Neuronal stem cell (in vitro differentiated cells): ENCODE measurements around the gene CFL2.

Experiments used
- DNase-seq: peaks from one replicate; pipeline ENCODE4 v3.0.0-alpha.2; 2013; ENCODE audit warnings: low spot score
- H2AFZ ChIP-seq: one replicate; pipeline ENCODE4 v1.6.1; 2013; ENCODE audit warnings: mild to moderate bottlenecking, low read length, inconsistent platforms
- H2AK5ac ChIP-seq: 2 replicates; pipeline ENCODE4 v1.6.1; 2013; ENCODE audit warnings: low read depth, mild to moderate bottlenecking, inconsistent platforms, low read length, moderate library complexity, mixed read lengths
- H2BK120ac ChIP-seq: 2 replicates; pipeline ENCODE4 v1.6.1; 2013; ENCODE audit warnings: low read depth, mild to moderate bottlenecking, inconsistent platforms, low read length, moderate library complexity, mixed read lengths
- H2BK12ac ChIP-seq: one replicate; pipeline ENCODE4 v1.6.1; 2013; ENCODE audit warnings: low read length, inconsistent platforms
- H2BK15ac ChIP-seq: 2 replicates; pipeline ENCODE4 v1.6.1; 2013; ENCODE audit warnings: mild to moderate bottlenecking, low read length, inconsistent platforms, mixed read lengths
- H2BK5ac ChIP-seq: one replicate; pipeline ENCODE4 v1.6.1; 2013; ENCODE audit warnings: inconsistent platforms, mild to moderate bottlenecking, low read length, moderate library complexity
- H3K14ac ChIP-seq: one replicate; pipeline ENCODE4 v1.6.1; 2013; ENCODE audit warnings: low read length, inconsistent platforms
- H3K18ac ChIP-seq: 2 replicates; pipeline ENCODE4 v1.6.1; 2013; ENCODE audit warnings: low read length, inconsistent platforms
- H3K23ac ChIP-seq: 2 replicates; pipeline ENCODE4 v1.6.1; 2013; ENCODE audit warnings: low read depth, mild to moderate bottlenecking, mixed read lengths, low read length, inconsistent platforms; ENCODE audit not compliant: poor library complexity
- H3K27ac ChIP-seq: replicated peaks from 3 replicates; pipeline ENCODE4 v1.5.1; 2013; ENCODE audit warnings: low read length, inconsistent platforms
- H3K27me3 ChIP-seq, 3 experiments: 2 replicates each; pipeline ENCODE4 v1.6.1; 2013; ENCODE audit warnings: low read length in 3 of 3, mild to moderate bottlenecking in 2 of 3, inconsistent platforms in 1 of 3, low read depth in 1 of 3, mixed read lengths in 1 of 3, moderate library complexity in 1 of 3; ENCODE audit not compliant: control insufficient read depth in 3 of 3, insufficient read depth in 3 of 3
- H3K36me3 ChIP-seq, 2 donors: replicated peaks in 1 of 2; 2 replicates each; pipeline ENCODE4 v1.6.1; 2013; ENCODE audit warnings: low read length in 2 of 2; ENCODE audit not compliant: control insufficient read depth in 2 of 2, insufficient read depth in 2 of 2
- H3K4ac ChIP-seq: 2 replicates; pipeline ENCODE4 v1.6.1; 2013; ENCODE audit warnings: inconsistent platforms, mild to moderate bottlenecking, low read length, moderate library complexity
- H3K4me1 ChIP-seq, 2 donors: 1 replicate in 1 of 2; 2 replicates in 1 of 2; pipeline ENCODE4 v1.6.1; 2013; ENCODE audit warnings: low read length in 2 of 2, low read depth in 1 of 2; ENCODE audit not compliant: control insufficient read depth in 2 of 2, insufficient read depth in 1 of 2
- H3K4me2 ChIP-seq: one replicate; pipeline ENCODE4 v1.6.1; 2013; ENCODE audit warnings: mild to moderate bottlenecking, low read length, inconsistent platforms; ENCODE audit not compliant: insufficient read depth, poor library complexity, severe bottlenecking
- H3K4me3 ChIP-seq, 2 donors: 2 replicates each; pipeline ENCODE4 v1.5.1; 2013; ENCODE audit warnings: low read length in 2 of 2, mild to moderate bottlenecking in 2 of 2, inconsistent platforms in 1 of 2, moderate library complexity in 1 of 2
- H3K79me1 ChIP-seq: one replicate; pipeline ENCODE4 v1.6.1; 2013; ENCODE audit warnings: low read depth, mild to moderate bottlenecking, inconsistent platforms, low read length, moderate library complexity
- H3K9ac ChIP-seq: one replicate; pipeline ENCODE4 v1.6.1; 2013; ENCODE audit warnings: mild to moderate bottlenecking, low read depth, low read length, inconsistent platforms; ENCODE audit not compliant: poor library complexity
- H3K9me3 ChIP-seq, 2 donors: replicated peaks in 1 of 2; 2 replicates each; pipeline versions ENCODE3 to v1.6.1; 2013; ENCODE audit warnings: low read length in 2 of 2, mild to moderate bottlenecking in 2 of 2, inconsistent platforms in 1 of 2, low read depth in 1 of 2, mixed read lengths in 1 of 2, moderate library complexity in 1 of 2; ENCODE audit not compliant: control insufficient read depth in 2 of 2, insufficient read depth in 1 of 2
- H4K8ac ChIP-seq: one replicate; pipeline ENCODE4 v1.6.1; 2013; ENCODE audit warnings: low read depth, mild to moderate bottlenecking, inconsistent platforms, low read length, moderate library complexity
- H4K91ac ChIP-seq: one replicate; pipeline ENCODE4 v1.6.1; 2013; ENCODE audit warnings: low read length, low read depth, mild to moderate bottlenecking, inconsistent platforms; ENCODE audit not compliant: poor library complexity
- WGBS, 2 donors: extraction: QIAGEN DNeasy Blood & Tissue Kit; methylation state at CpG; one replicate each; pipeline ENCODE4 v1.1.7; 2013; ENCODE audit warnings: missing lambda C conversion rate in 2 of 2, mixed read lengths in 1 of 2; ENCODE audit not compliant: insufficient read length in 2 of 2, insufficient replicate concordance in 1 of 2; ENCODE audit errors: extremely low coverage in 2 of 2; 5-methylcytosine and 5-hydroxymethylcytosine counted together

CFL2 gene

GRCh38 chr14:34723867-34724266, 9.5 kb upstream of the CFL2 start:
- Histone ChIP-seq H3K4me1 (no peaks in the 10 kb centered on the region), H4K91ac (no peak overlapping the region), H3K27ac (no peak overlapping the region), H3K18ac (no peak overlapping the region), H2BK12ac (no peak overlapping the region), H2BK5ac (no peak overlapping the region), H3K79me1 (no peaks in the 10 kb centered on the region), H2BK15ac (no peak overlapping the region), H2AFZ (no peak overlapping the region), H3K4me3 (no peak overlapping the region), H4K8ac (no peak overlapping the region), H3K4me2 (no peak overlapping the region), H3K27me3 (no peaks in the 10 kb centered on the region), H3K4ac (no peak overlapping the region), H2BK120ac (no peak overlapping the region), H3K36me3 (no peaks in the 10 kb centered on the region), H3K9me3 (no peaks in the 10 kb centered on the region), H3K14ac (no peak overlapping the region), H3K9ac (no peak overlapping the region), H2AK5ac (no peak overlapping the region), H3K23ac (no peak overlapping the region)
- no CpG with 5 or more reads among the region's 3 CpGs for WGBS, 2 donors
- no peak for DNase-seq

- Histone ChIP-seq H3K14ac (no peak overlapping the region), H4K8ac (no peak overlapping the region), H3K23ac (no peak overlapping the region), H3K9ac (no peak overlapping the region), H3K9me3 (no peaks in the 10 kb centered on the region), H3K36me3 (no peaks in the 10 kb centered on the region), H2BK120ac (no peak overlapping the region), H3K18ac (no peak overlapping the region), H2AFZ (peak overlapping the region; percentile 55), H3K4me2 (no peak overlapping the region), H3K4me3 (no peak overlapping the region), H2BK12ac (no peak overlapping the region), H3K4me1 (no peaks in the 10 kb centered on the region), H3K4ac (no peak overlapping the region), H2BK5ac (no peak overlapping the region), H4K91ac (no peak overlapping the region), H3K27ac (no peak overlapping the region), H3K79me1 (no peaks in the 10 kb centered on the region), H3K27me3 (no peaks in the 10 kb centered on the region), H2BK15ac (no peak overlapping the region), H2AK5ac (no peak overlapping the region)
- DNase-seq: peak; percentile 51
- no CpG with 5 or more reads among the region's 10 CpGs for WGBS, 2 donors
These were observed 8.5 kb upstream of the CFL2 start for GRCh38 chr14:34722723-34723545.

GRCh38 chr14:34721129-34721528, 6.7 kb upstream of the CFL2 start:
- no peak overlapping the region for H2BK15ac ChIP-seq
- H3K18ac ChIP-seq: no peak overlapping the region
- H3K9ac ChIP-seq: no peak overlapping the region
- H3K79me1 ChIP-seq: no peaks in the 10 kb centered on the region
- H3K27ac ChIP-seq: no peak overlapping the region
- no peak overlapping the region for H3K23ac ChIP-seq
- no peak overlapping the region for H4K91ac ChIP-seq
- no peak for DNase-seq
- peaks cover 0 to under 1% (median 0%) of the 10 kb centered on the region in 3 experiments for H3K27me3 ChIP-seq
- H3K4me3 ChIP-seq: no peak overlapping the region
- no peaks in the 10 kb centered on the region for H3K36me3 ChIP-seq
- H2BK120ac ChIP-seq: no peak overlapping the region
- no peak overlapping the region for H2AK5ac ChIP-seq
- H3K4me1 ChIP-seq: no peaks in the 10 kb centered on the region
- H4K8ac ChIP-seq: no peak overlapping the region
- H3K4ac ChIP-seq: no peak overlapping the region
- no peak overlapping the region for H2BK5ac ChIP-seq
- H3K14ac ChIP-seq: no peak overlapping the region
- no peak overlapping the region for H3K4me2 ChIP-seq
- WGBS, 2 donors: 100% methylated on average over 1 of the region's 2 CpGs; no CpG with 5 or more reads in 1 of the 2 donors
- no peaks in the 10 kb centered on the region for H3K9me3 ChIP-seq
- no peak overlapping the region for H2BK12ac ChIP-seq
- H2AFZ ChIP-seq: no peak overlapping the region

- Histone ChIP-seq H4K91ac (no peak overlapping the region), H2BK120ac (no peak overlapping the region), H3K9ac (no peak overlapping the region), H3K23ac (no peak overlapping the region), H3K36me3 (no peaks in the 10 kb centered on the region), H3K27ac (no peak overlapping the region), H4K8ac (no peak overlapping the region), H2BK15ac (no peak overlapping the region), H3K9me3 (no peaks in the 10 kb centered on the region), H3K4me2 (no peak overlapping the region), H3K14ac (no peak overlapping the region), H2AFZ (no peak overlapping the region), H3K4me3 (no peak overlapping the region), H3K79me1 (no peaks in the 10 kb centered on the region), H3K4me1 (no peaks in the 10 kb centered on the region), H3K18ac (no peak overlapping the region), H2BK5ac (no peak overlapping the region), H3K27me3 (peaks cover 0 to 15% (median 0%) of the 10 kb centered on the region in 3 experiments), H2BK12ac (no peak overlapping the region), H3K4ac (no peak overlapping the region), H2AK5ac (no peak overlapping the region)
- DNase-seq: no peak
- no CpG with 5 or more reads among the region's 4 CpGs for WGBS, 2 donors
These were observed 4.4 kb upstream of the CFL2 start for GRCh38 chr14:34718750-34719304.
